H1 (cell line): ENCODE results near the gene PLEK2.

ENCODE experiments used
- MAFK ChIP-seq: IDR thresholded peaks from 2 replicates; pipeline ENCODE4 v1.6.1; 2012; ENCODE audit warnings: low read depth, mild to moderate bottlenecking, improper control_type of control experiment, low read length
- USF2 ChIP-seq: IDR thresholded peaks from 2 replicates; pipeline ENCODE4 v1.6.1; 2011; ENCODE audit warnings: low read length, improper control_type of control experiment
- ZNF274 ChIP-seq: IDR thresholded peaks from 2 replicates; pipeline ENCODE4 v1.7.0; 2012; ENCODE audit warnings: low read length, borderline replicate concordance; ENCODE audit errors: extremely low read depth

- TF ChIP-seq USF2 (no peak), ZNF274 (no peak), MAFK (no peak)
Measured at GRCh38 chr14:67426161-67426560, 14.2 kb upstream of the PLEK2 start.
